Measurements from ENCODE around the gene CXCR1.
A peak's percentile ranks its signal among the peaks of the same experiment; 100 is the strongest.
"Not testable (repeated sequence)": the region's sequence is repeated elsewhere in the genome, so short reads cannot be mapped to it uniquely, and the experiment has no call there.

Gene CXCR1

GRCh38 chr2:218166791-218167190 lies at the start of gene CXCR1:
TSS of gene CXCR1 (minus strand) at chr2:218166962. CDS start at chr2:218165211, 1,751 bp downstream.
- peak; percentile 8 for DNase-seq (ENCODE audit: low read depth)

- no peak for DNase-seq (ENCODE audit: low read depth)
These were observed 49.5 kb upstream of the CXCR1 start for GRCh38 chr2:218216336-218216673.

- no peak for DNase-seq (ENCODE audit: low read depth)
These were observed 47.4 kb upstream of the CXCR1 start for GRCh38 chr2:218214116-218214515.

GRCh38 chr2:218209078-218209477 lies 42.3 kb upstream of the CXCR1 start:
- no peak for DNase-seq (ENCODE audit: low read depth)

- DNase-seq (ENCODE audit: low read depth), result no peak
These were observed 35.5 kb upstream of the CXCR1 start for GRCh38 chr2:218202266-218202665.

GRCh38 chr2:218196974-218197373 lies 30.2 kb upstream of the CXCR1 start:
- DNase-seq (ENCODE audit: low read depth), result no peak

- DNase-seq (ENCODE audit: low read depth), result no peak
These were observed 28.1 kb upstream of the CXCR1 start for GRCh38 chr2:218194880-218195279.

- DNase-seq (ENCODE audit: low read depth), result no peak
These were observed 26.9 kb upstream of the CXCR1 start for GRCh38 chr2:218193701-218194100.

GRCh38 chr2:218192902-218193430 lies 26.2 kb upstream of the CXCR1 start:
- no peak for DNase-seq (ENCODE audit: low read depth)

- DNase-seq (ENCODE audit: low read depth), result no peak
These were observed 21.8 kb upstream of the CXCR1 start for GRCh38 chr2:218188528-218188927.

GRCh38 chr2:218187296-218188015 lies 20.7 kb upstream of the CXCR1 start:
- DNase-seq (ENCODE audit: low read depth), result no peak

- DNase-seq (ENCODE audit: low read depth), result no peak
These were observed 20.1 kb upstream of the CXCR1 start for GRCh38 chr2:218186876-218187275.

- peak; percentile 29 for DNase-seq (ENCODE audit: low read depth)
These were observed 19.6 kb upstream of the CXCR1 start for GRCh38 chr2:218186355-218186766.

GRCh38 chr2:218184331-218184730 lies 17.6 kb upstream of the CXCR1 start:
- no peak for DNase-seq (ENCODE audit: low read depth)

GRCh38 chr2:218180467-218181114 lies 13.8 kb upstream of the CXCR1 start:
- no peak for DNase-seq (ENCODE audit: low read depth)

GRCh38 chr2:218179782-218180181 lies 13.0 kb upstream of the CXCR1 start:
- DNase-seq (ENCODE audit: low read depth), result no peak

GRCh38 chr2:218172845-218173244 lies 6.1 kb upstream of the CXCR1 start:
- no peak for DNase-seq (ENCODE audit: low read depth)

GRCh38 chr2:218171744-218172143 lies 5.0 kb upstream of the CXCR1 start:
- not testable (repeated sequence) for DNase-seq (ENCODE audit: low read depth)

GRCh38 chr2:218169757-218170546 lies 3.2 kb upstream of the CXCR1 start:
- no peak for DNase-seq (ENCODE audit: low read depth)

GRCh38 chr2:218168635-218169462 lies 2.1 kb upstream of the CXCR1 start:
- peak; percentile 24 for DNase-seq (ENCODE audit: low read depth)

- no peak for DNase-seq (ENCODE audit: low read depth)
These were observed 1.3 kb upstream of the CXCR1 start for GRCh38 chr2:218168016-218168415.

GRCh38 chr2:218162814-218163213 lies 3.9 kb downstream of the CXCR1 start:
- DNase-seq (ENCODE audit: low read depth), result no peak
